GM10847 (cell line): Measurements from ENCODE around the gene KDM5B.

Experiments used
- POLR2A ChIP-seq: IDR thresholded peaks from 2 replicates; pipeline ENCODE4 v1.6.1; 2011; ENCODE audit not compliant: insufficient read length; ENCODE audit errors: extremely low read depth

Gene KDM5B

GRCh38 chr1:202762019-202762418, 46.2 kb downstream of the KDM5B start:
- TF ChIP-seq POLR2A, result no peak

- TF ChIP-seq POLR2A, result no peak
These were observed 47.6 kb downstream of the KDM5B start for GRCh38 chr1:202760589-202760988.

- TF ChIP-seq POLR2A, result no peak
These were observed 51.8 kb downstream of the KDM5B start for GRCh38 chr1:202756391-202756790.

- no peak for TF ChIP-seq POLR2A
These were observed 53.9 kb downstream of the KDM5B start for GRCh38 chr1:202754293-202754692.

- no peak for TF ChIP-seq POLR2A
These were observed 55.4 kb downstream of the KDM5B start for GRCh38 chr1:202752774-202753173.

GRCh38 chr1:202750761-202751160, 57.5 kb downstream of the KDM5B start:
- no peak for TF ChIP-seq POLR2A

- TF ChIP-seq POLR2A, result no peak
These were observed 58.2 kb downstream of the KDM5B start for GRCh38 chr1:202750024-202750423.

GRCh38 chr1:202745323-202745888, 62.8 kb downstream of the KDM5B start:
- TF ChIP-seq POLR2A, result no peak

GRCh38 chr1:202742496-202742895, 65.7 kb downstream of the KDM5B start:
- no peak for TF ChIP-seq POLR2A

- TF ChIP-seq POLR2A, result no peak
These were observed 75.0 kb downstream of the KDM5B start for GRCh38 chr1:202733251-202733650.

- no peak for TF ChIP-seq POLR2A
These were observed 79.3 kb downstream of the KDM5B start for GRCh38 chr1:202728951-202729350.

- no peak for TF ChIP-seq POLR2A
These were observed 82.7 kb downstream of the KDM5B start for GRCh38 chr1:202725526-202725925.

- no peak for TF ChIP-seq POLR2A
These were observed 84.5 kb downstream of the KDM5B start for GRCh38 chr1:202723708-202724107.

- TF ChIP-seq POLR2A, result no peak
These were observed 91.6 kb downstream of the KDM5B start for GRCh38 chr1:202716654-202717053.

- TF ChIP-seq POLR2A, result no peak
These were observed 95.1 kb downstream of the KDM5B start for GRCh38 chr1:202713110-202713509.

GRCh38 chr1:202711949-202712635, 96.1 kb downstream of the KDM5B start:
- no peak for TF ChIP-seq POLR2A
